ENCODE results near the gene CCDC136.

- TF ChIP-seq ZNF274 (IDR thresholded peaks at IDR 0.05; ENCODE audit: low read depth, low read length) = no peak
- TF ChIP-seq YY1 (IDR thresholded peaks at IDR 0.05; ENCODE audit: insufficient read depth, insufficient read length) = no peak
Observed at GRCh38 chr7:128800567-128800966, 8.8 kb downstream of the CCDC136 start.
